ENCODE measurements around the gene TMEM131. TPM values are rescaled to one million over a fixed set of nuclear protein-coding genes. Genes with fewer than 3 reads are reported as not detected.
A peak's percentile ranks its signal among the peaks of the same experiment; 100 is the strongest.
"Not testable (repeated sequence)": the region's sequence is repeated elsewhere in the genome, so short reads cannot be mapped to it uniquely, and the experiment has no call there.

TMEM131 gene
- total RNA-seq, 1 donor from 2014 or later: 58.8 TPM

GRCh38 chr2:97891611-97892010 is 104.1 kb downstream of the TMEM131 start:
- H3K9me3 Mint-ChIP-seq (ENCODE audit: low read depth): peaks cover 22% of the 10 kb centered on the region
- DNase-seq (ENCODE audit: low spot score, unreplicated experiment): no peak
- no peak overlapping the region for H3K27ac Mint-ChIP-seq
- H3K36me3 Mint-ChIP-seq (ENCODE audit: insufficient read depth): peaks cover 34% of the 10 kb centered on the region
- no peak for TF ChIP-seq CTCF (IDR thresholded peaks at IDR 0.05; ENCODE audit: unreplicated experiment)
- H3K27me3 Mint-ChIP-seq: no peaks in the 10 kb centered on the region
- no peak overlapping the region for H3K4me3 Mint-ChIP-seq (ENCODE audit: low read depth)
- no peaks in the 10 kb centered on the region for H3K4me1 Mint-ChIP-seq (ENCODE audit: low read depth)

GRCh38 chr2:97889156-97889555 is 106.6 kb downstream of the TMEM131 start:
- Mint-ChIP-seq H3K27me3 (no peaks in the 10 kb centered on the region), H3K27ac (no peak overlapping the region), H3K9me3 (ENCODE audit: low read depth) (peaks cover 17% of the 10 kb centered on the region), H3K36me3 (ENCODE audit: insufficient read depth) (peaks cover 36% of the 10 kb centered on the region), H3K4me3 (ENCODE audit: low read depth) (no peak overlapping the region), H3K4me1 (ENCODE audit: low read depth) (no peaks in the 10 kb centered on the region)
- no peak for DNase-seq (ENCODE audit: low spot score, unreplicated experiment)
- TF ChIP-seq CTCF (IDR thresholded peaks at IDR 0.05; ENCODE audit: unreplicated experiment): no peak

- H3K27me3 Mint-ChIP-seq: no peaks in the 10 kb centered on the region
Observed at GRCh38 chr2:97885841-97886240, 109.9 kb downstream of the TMEM131 start.

GRCh38 chr2:97880334-97880733 is 115.4 kb downstream of the TMEM131 start:
- H3K27me3 Mint-ChIP-seq: no peaks in the 10 kb centered on the region
- no peak overlapping the region for H3K4me3 Mint-ChIP-seq (ENCODE audit: low read depth)
- no peak overlapping the region for H3K27ac Mint-ChIP-seq
- TF ChIP-seq CTCF (IDR thresholded peaks at IDR 0.05; ENCODE audit: unreplicated experiment): no peak
- H3K4me1 Mint-ChIP-seq (ENCODE audit: low read depth): peaks cover 2% of the 10 kb centered on the region
- DNase-seq (ENCODE audit: low spot score, unreplicated experiment): no peak
- H3K36me3 Mint-ChIP-seq (ENCODE audit: insufficient read depth): peaks cover 39% of the 10 kb centered on the region
- H3K9me3 Mint-ChIP-seq (ENCODE audit: low read depth): peaks cover 23% of the 10 kb centered on the region

More at GRCh38 chr2:97885841-97886240, 109.9 kb downstream of the TMEM131 start:
- no peak overlapping the region for H3K4me3 Mint-ChIP-seq (ENCODE audit: low read depth)
- H3K9me3 Mint-ChIP-seq (ENCODE audit: low read depth): peaks cover 12% of the 10 kb centered on the region
- no peak for DNase-seq (ENCODE audit: low spot score, unreplicated experiment)
- TF ChIP-seq CTCF (IDR thresholded peaks at IDR 0.05; ENCODE audit: unreplicated experiment): no peak
- peaks cover 32% of the 10 kb centered on the region for H3K36me3 Mint-ChIP-seq (ENCODE audit: insufficient read depth)
- no peaks in the 10 kb centered on the region for H3K4me1 Mint-ChIP-seq (ENCODE audit: low read depth)
- H3K27ac Mint-ChIP-seq: peak overlapping the region; percentile 1

- no peak for DNase-seq (ENCODE audit: low spot score, unreplicated experiment)
- Mint-ChIP-seq H3K4me1 (ENCODE audit: low read depth) (peaks cover 2% of the 10 kb centered on the region), H3K9me3 (ENCODE audit: low read depth) (peaks cover 28% of the 10 kb centered on the region), H3K36me3 (ENCODE audit: insufficient read depth) (peaks cover 37% of the 10 kb centered on the region), H3K27me3 (no peaks in the 10 kb centered on the region), H3K4me3 (ENCODE audit: low read depth) (no peak overlapping the region), H3K27ac (no peak overlapping the region)
- no peak for TF ChIP-seq CTCF (IDR thresholded peaks at IDR 0.05; ENCODE audit: unreplicated experiment)
Observed at GRCh38 chr2:97878865-97879264, 116.9 kb downstream of the TMEM131 start.

GRCh38 chr2:97878317-97878716 is 117.4 kb downstream of the TMEM131 start:
- H3K4me1 Mint-ChIP-seq (ENCODE audit: low read depth); DNase-seq (ENCODE audit: low spot score, unreplicated experiment); H3K4me3 Mint-ChIP-seq (ENCODE audit: low read depth); H3K27me3 Mint-ChIP-seq; H3K27ac Mint-ChIP-seq: not testable (repeated sequence)
- Mint-ChIP-seq H3K36me3 (ENCODE audit: insufficient read depth) (peaks cover 43% of the 10 kb centered on the region), H3K9me3 (ENCODE audit: low read depth) (peaks cover 30% of the 10 kb centered on the region)
